ENCODE results near the gene TP73.

DNA sequence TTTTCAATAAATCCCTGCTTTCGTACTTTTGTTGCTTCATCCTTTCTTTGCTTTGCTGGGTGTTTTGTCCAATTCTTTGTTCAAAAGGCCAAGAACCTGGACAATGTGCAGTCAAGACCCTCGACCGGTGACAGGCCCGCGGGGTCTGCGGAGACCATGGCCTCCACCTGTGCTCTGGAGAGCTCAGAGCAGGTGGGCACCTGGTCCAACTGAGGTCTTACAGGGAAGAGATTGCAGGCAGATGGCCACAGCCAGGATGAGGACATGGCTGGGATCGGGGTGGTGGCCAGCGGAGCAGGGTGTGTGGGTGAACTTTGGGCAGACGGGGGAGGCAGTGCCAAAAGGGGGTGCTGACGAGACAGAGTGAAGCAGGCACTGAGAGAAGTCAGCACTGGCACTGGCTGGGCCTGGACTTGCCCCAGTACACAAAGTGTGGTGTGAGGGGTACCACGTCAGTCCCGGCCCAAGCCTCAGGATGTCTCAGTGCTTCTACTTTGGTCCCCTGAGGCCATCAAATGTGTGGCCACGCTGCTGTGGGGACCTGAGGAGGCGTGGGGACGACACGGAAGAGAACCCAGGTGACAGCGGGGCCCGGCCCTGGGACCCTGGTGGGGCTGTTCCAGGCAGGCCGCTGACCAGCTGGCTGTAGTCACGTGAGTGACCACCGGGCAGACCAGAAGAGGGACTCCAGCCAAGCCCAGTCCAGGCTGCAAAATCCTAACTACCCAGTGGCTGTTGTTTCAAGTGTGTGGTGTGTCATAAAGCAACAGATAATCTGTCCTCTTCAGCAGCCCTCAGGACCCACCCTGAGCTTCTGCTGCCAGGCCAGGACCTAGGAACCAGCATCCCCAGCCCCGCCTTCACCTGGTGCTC lies 89.5 kb downstream of the TP73 start:
- TF ChIP-seq, protein P1, sequence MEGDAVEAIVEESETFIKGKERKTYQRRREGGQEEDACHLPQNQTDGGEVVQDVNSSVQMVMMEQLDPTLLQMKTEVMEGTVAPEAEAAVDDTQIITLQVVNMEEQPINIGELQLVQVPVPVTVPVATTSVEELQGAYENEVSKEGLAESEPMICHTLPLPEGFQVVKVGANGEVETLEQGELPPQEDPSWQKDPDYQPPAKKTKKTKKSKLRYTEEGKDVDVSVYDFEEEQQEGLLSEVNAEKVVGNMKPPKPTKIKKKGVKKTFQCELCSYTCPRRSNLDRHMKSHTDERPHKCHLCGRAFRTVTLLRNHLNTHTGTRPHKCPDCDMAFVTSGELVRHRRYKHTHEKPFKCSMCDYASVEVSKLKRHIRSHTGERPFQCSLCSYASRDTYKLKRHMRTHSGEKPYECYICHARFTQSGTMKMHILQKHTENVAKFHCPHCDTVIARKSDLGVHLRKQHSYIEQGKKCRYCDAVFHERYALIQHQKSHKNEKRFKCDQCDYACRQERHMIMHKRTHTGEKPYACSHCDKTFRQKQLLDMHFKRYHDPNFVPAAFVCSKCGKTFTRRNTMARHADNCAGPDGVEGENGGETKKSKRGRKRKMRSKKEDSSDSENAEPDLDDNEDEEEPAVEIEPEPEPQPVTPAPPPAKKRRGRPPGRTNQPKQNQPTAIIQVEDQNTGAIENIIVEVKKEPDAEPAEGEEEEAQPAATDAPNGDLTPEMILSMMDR (IDR thresholded peaks at IDR 0.05) = no peak
- no peak for TF ChIP-seq POLR2A (IDR thresholded peaks at IDR 0.05)
